Measurements from ENCODE around the gene RGS7. TPM values are rescaled to one million over a fixed set of nuclear protein-coding genes. Genes with fewer than 3 reads are reported as not detected.

Gene RGS7
- total RNA-seq, 1 experiment from 2014 or later: 1.5 TPM

DNA sequence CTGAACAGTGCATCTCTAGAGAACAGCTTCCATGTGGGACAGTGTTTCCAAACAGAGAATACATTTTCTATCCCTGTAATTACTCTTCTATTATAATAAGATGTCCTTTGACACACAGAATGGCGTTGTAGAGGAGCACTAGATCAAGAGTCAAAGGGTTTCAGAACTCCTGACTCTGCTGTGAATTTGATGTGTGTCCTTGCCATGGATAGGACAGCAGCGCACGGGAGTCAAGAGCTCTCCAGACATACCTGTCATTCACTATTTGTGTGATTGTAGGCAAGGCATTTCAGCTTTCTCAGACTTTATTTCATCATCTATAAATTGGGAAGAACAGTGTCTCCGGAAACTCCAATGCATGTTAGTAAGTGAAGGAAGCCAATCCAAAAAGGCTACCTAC, 176.4 kb downstream of the RGS7 start:
- H3K18ac ChIP-seq (ENCODE audit: insufficient read length, low read depth, low read length): no peak overlapping the region
- H3K14ac ChIP-seq (ENCODE audit: insufficient read depth, low read length): no peak overlapping the region
- peaks cover 4 to 5% of the 10 kb centered on the region in 2 experiments; a peak in 3 of 4 replicates for H3K4me1 Mint-ChIP-seq
- H3K27ac Mint-ChIP-seq: no peak overlapping the region
- TF ChIP-seq, protein P1, sequence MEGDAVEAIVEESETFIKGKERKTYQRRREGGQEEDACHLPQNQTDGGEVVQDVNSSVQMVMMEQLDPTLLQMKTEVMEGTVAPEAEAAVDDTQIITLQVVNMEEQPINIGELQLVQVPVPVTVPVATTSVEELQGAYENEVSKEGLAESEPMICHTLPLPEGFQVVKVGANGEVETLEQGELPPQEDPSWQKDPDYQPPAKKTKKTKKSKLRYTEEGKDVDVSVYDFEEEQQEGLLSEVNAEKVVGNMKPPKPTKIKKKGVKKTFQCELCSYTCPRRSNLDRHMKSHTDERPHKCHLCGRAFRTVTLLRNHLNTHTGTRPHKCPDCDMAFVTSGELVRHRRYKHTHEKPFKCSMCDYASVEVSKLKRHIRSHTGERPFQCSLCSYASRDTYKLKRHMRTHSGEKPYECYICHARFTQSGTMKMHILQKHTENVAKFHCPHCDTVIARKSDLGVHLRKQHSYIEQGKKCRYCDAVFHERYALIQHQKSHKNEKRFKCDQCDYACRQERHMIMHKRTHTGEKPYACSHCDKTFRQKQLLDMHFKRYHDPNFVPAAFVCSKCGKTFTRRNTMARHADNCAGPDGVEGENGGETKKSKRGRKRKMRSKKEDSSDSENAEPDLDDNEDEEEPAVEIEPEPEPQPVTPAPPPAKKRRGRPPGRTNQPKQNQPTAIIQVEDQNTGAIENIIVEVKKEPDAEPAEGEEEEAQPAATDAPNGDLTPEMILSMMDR (conservative IDR thresholded peaks at IDR 0.05): no peak
- WGBS (ENCODE audit: extremely low coverage, insufficient read length, low lambda C conversion rate): no CpG with 5 or more reads among the region's 4 CpGs
- H3K56ac ChIP-seq (ENCODE audit: insufficient read length, low read depth, low read length): no peak overlapping the region
- no peak overlapping the region for H2AK5ac ChIP-seq (ENCODE audit: insufficient read length, low read length)
- H3K27ac ChIP-seq (ENCODE audit: insufficient read length, low read depth, low read length): no peak overlapping the region
- no peak overlapping the region for H2BK120ac ChIP-seq (ENCODE audit: low read depth, low read length, poor library complexity, severe bottlenecking)
- no peak overlapping the region for H3K4me2 ChIP-seq (ENCODE audit: insufficient read depth, insufficient read length, low read length)
- no peak overlapping the region for H2BK12ac ChIP-seq (ENCODE audit: insufficient read length, low read depth, low read length)
- H4K5ac ChIP-seq (ENCODE audit: insufficient read length, low read depth, low read length): no peak overlapping the region
- H4K8ac ChIP-seq (replicated peaks; ENCODE audit: insufficient read length, low read depth, low read length): no peak overlapping the region
- H3K79me1 ChIP-seq (ENCODE audit: insufficient read depth, low read depth, low read length, poor library complexity, severe bottlenecking): no peaks in the 10 kb centered on the region
- H2BK15ac ChIP-seq (ENCODE audit: low read depth, low read length): no peak overlapping the region
- no peaks in the 10 kb centered on the region for H3K9me3 ChIP-seq (ENCODE audit: control insufficient read depth, low read depth, low read length)
- no peaks in the 10 kb centered on the region for H3K4me1 ChIP-seq (ENCODE audit: insufficient read depth, low read length)
- no peaks in the 10 kb centered on the region for H4K20me1 ChIP-seq (ENCODE audit: control insufficient read depth, insufficient read depth, insufficient read length)
- H3K23me2 ChIP-seq (ENCODE audit: insufficient read length, low read depth, low read length, poor library complexity, severe bottlenecking): no peaks in the 10 kb centered on the region
- H3T11ph ChIP-seq (ENCODE audit: low read length): no peak overlapping the region
- H3K27me3 ChIP-seq (ENCODE audit: insufficient read depth, low read length): no peaks in the 10 kb centered on the region
- no peak overlapping the region for H2AFZ ChIP-seq (ENCODE audit: low read length)
- no peaks in the 10 kb centered on the region for H3K9me3 Mint-ChIP-seq
- H3K27me3 Mint-ChIP-seq (ENCODE audit: low read depth): no peaks in the 10 kb centered on the region; the same call in 1 of the 2 replicates
- no peaks in the 10 kb centered on the region for H3K79me2 ChIP-seq (ENCODE audit: insufficient read depth, low read length)
- no peak for DNase-seq
- H3K9ac ChIP-seq (ENCODE audit: extremely low read depth, insufficient read length, low read length): no peak overlapping the region
- H4K91ac ChIP-seq (ENCODE audit: insufficient read length, low read depth, low read length): no peak overlapping the region
- no peak overlapping the region for H3K4ac ChIP-seq (ENCODE audit: low read depth, low read length)
- no peak overlapping the region for H3K4me3 Mint-ChIP-seq
- H2BK5ac ChIP-seq (ENCODE audit: insufficient read length, low read length): no peak overlapping the region
- H2BK20ac ChIP-seq (ENCODE audit: low read depth, low read length, poor library complexity, severe bottlenecking): no peak overlapping the region
- H3K36me3 Mint-ChIP-seq (ENCODE audit: insufficient read depth in 1 of 3, low read depth in 3 of 3): no peaks in the 10 kb centered on the region
- no peak overlapping the region for H3K23ac ChIP-seq (ENCODE audit: insufficient read length, low read depth, low read length)
